GM20000 (cell line): ENCODE results near the gene SHISA2.
"Not testable (repeated sequence)": the region's sequence is repeated elsewhere in the genome, so short reads cannot be mapped to it uniquely, and the experiment has no call there.

Source experiments
- DNase-seq: peaks from one replicate; pipeline ENCODE4 v3.0.0; 2012; ENCODE audit warnings: low spot score
- CTCF ChIP-seq: IDR thresholded peaks from 2 replicates; pipeline ENCODE4 v1.5.1; 2012; ENCODE audit warnings: mild to moderate bottlenecking, control low read depth; ENCODE audit errors: extremely low read depth, missing control alignments

SHISA2 gene

GRCh38 chr13:26067601-26068000 is 15.8 kb upstream of the SHISA2 start:
- no peak for TF ChIP-seq CTCF
- no peak for DNase-seq

GRCh38 chr13:26066492-26066891 is 14.7 kb upstream of the SHISA2 start:
- not testable (repeated sequence) for DNase-seq

GRCh38 chr13:26062853-26063444 is 11.1 kb upstream of the SHISA2 start:
- TF ChIP-seq CTCF, result peak; percentile 16
- peak; percentile 38 for DNase-seq

GRCh38 chr13:26061947-26062346 is 10.1 kb upstream of the SHISA2 start:
- TF ChIP-seq CTCF, result no peak
- no peak for DNase-seq

- no peak for DNase-seq
- TF ChIP-seq CTCF, result no peak
These were observed 9.4 kb upstream of the SHISA2 start for GRCh38 chr13:26061256-26061655.

- TF ChIP-seq CTCF, result no peak
- no peak for DNase-seq
These were observed 8.5 kb upstream of the SHISA2 start for GRCh38 chr13:26060357-26060756.

GRCh38 chr13:26058704-26059103 is 6.9 kb upstream of the SHISA2 start:
- no peak for DNase-seq
- TF ChIP-seq CTCF, result no peak

GRCh38 chr13:26054896-26055295 is 3.1 kb upstream of the SHISA2 start:
- no peak for TF ChIP-seq CTCF
- no peak for DNase-seq
